ENCODE results near the gene COL2A1. TPM values are rescaled to one million over a fixed set of nuclear protein-coding genes. Genes with fewer than 3 reads are reported as not detected.
A peak's percentile ranks its signal among the peaks of the same experiment; 100 is the strongest.

Gene COL2A1
- total and polyA plus RNA-seq, 8 donors, result 2.2 to 14.5 (median 6.8) TPM; not detected in 2

GRCh38 chr12:47954467-47955045 lies 49.7 kb downstream of the COL2A1 start:
- peaks cover 0 to 4% (median 0%) of the 10 kb centered on the region in 3 donors for H3K27me3 ChIP-seq
- H3K4me3 ChIP-seq, result no peak overlapping the region
- intact Hi-C loops (cut with DNase I; ENCODE audit: low total_unique reads), result no loop called here
- H3K4me1 ChIP-seq, result peaks cover 0 to 3% (median 2%) of the 10 kb centered on the region in 4 donors
- WGBS, 5 donors, result 73 to 84% (median 81%) methylated on average over 4 of the region's 4 CpGs
- DNase-seq, result no peak
- peaks cover 0 to 13% (median 3%) of the 10 kb centered on the region in 4 donors for H3K9me3 ChIP-seq
- no peaks in the 10 kb centered on the region for H3K36me3 ChIP-seq
- no peak overlapping the region for H3K27ac ChIP-seq
- TF ChIP-seq EP300 (IDR thresholded peaks at IDR 0.05) (no peak), CTCF (IDR thresholded peaks at IDR 0.05) (no peak), POLR2AphosphoS5 (IDR thresholded peaks at IDR 0.05) (no peak), POLR2A (IDR thresholded peaks at IDR 0.05) (no peak)

- no peak for TF ChIP-seq POLR2A (IDR thresholded peaks at IDR 0.05)
- no peak for TF ChIP-seq CTCF (IDR thresholded peaks at IDR 0.05)
- no peak for TF ChIP-seq POLR2AphosphoS5 (IDR thresholded peaks at IDR 0.05)
- no peak for TF ChIP-seq EP300 (IDR thresholded peaks at IDR 0.05)
- Histone ChIP-seq H3K9me3 (peaks cover 0 to 13% (median 3%) of the 10 kb centered on the region in 4 donors), H3K36me3 (no peaks in the 10 kb centered on the region), H3K4me1 (peaks cover 0 to 8% (median 7%) of the 10 kb centered on the region in 4 donors), H3K27me3 (peaks cover 0 to 4% (median 0%) of the 10 kb centered on the region in 3 donors), H3K4me3 (no peak overlapping the region), H3K27ac (no peak overlapping the region)
- WGBS, 5 donors, result 84 to 94% (median 88%) methylated on average over 8 of the region's 8 CpGs
- DNase-seq, result no peak
- intact Hi-C loops (cut with DNase I; ENCODE audit: low total_unique reads), result no loop called here
Measured at GRCh38 chr12:47954058-47954457, 50.2 kb downstream of the COL2A1 start.

GRCh38 chr12:47950856-47951468 lies 53.3 kb downstream of the COL2A1 start:
- H3K27me3 ChIP-seq, result no peaks in the 10 kb centered on the region
- no peak overlapping the region for H3K4me3 ChIP-seq
- WGBS, 5 donors, result 65 to 82% (median 77%) methylated on average over 8 of the region's 8 CpGs
- H3K27ac ChIP-seq, result no peak overlapping the region
- TF ChIP-seq CTCF (IDR thresholded peaks at IDR 0.05) (no peak), POLR2AphosphoS5 (IDR thresholded peaks at IDR 0.05) (no peak), POLR2A (IDR thresholded peaks at IDR 0.05) (no peak), EP300 (IDR thresholded peaks at IDR 0.05) (no peak)
- no peaks in the 10 kb centered on the region for H3K36me3 ChIP-seq
- intact Hi-C loops (cut with DNase I; ENCODE audit: low total_unique reads), result no loop called here
- H3K4me1 ChIP-seq, result peaks cover 4 to 23% (median 13%) of the 10 kb centered on the region in 4 donors
- no peaks in the 10 kb centered on the region for H3K9me3 ChIP-seq
- no peak for DNase-seq

GRCh38 chr12:47949441-47950341 lies 54.6 kb downstream of the COL2A1 start:
- H3K27me3 ChIP-seq, result no peaks in the 10 kb centered on the region
- no peak overlapping the region for H3K27ac ChIP-seq
- TF ChIP-seq CTCF (IDR thresholded peaks at IDR 0.05) (peak in 5 of 7 experiments; percentile 51 to 82 (median 73)), POLR2AphosphoS5 (IDR thresholded peaks at IDR 0.05) (peak in 1 of 3 donors; percentile 16), POLR2A (IDR thresholded peaks at IDR 0.05) (no peak)
- peaks cover 4 to 23% (median 13%) of the 10 kb centered on the region in 4 donors for H3K4me1 ChIP-seq
- peak; percentile 80 to 87 for DNase-seq
- H3K4me3 ChIP-seq, result no peak overlapping the region
- no peaks in the 10 kb centered on the region for H3K36me3 ChIP-seq
- 47 to 56% (median 51%) methylated on average over 32 of the region's 32 CpGs for WGBS, 5 donors
- intact Hi-C loops (cut with DNase I; ENCODE audit: low total_unique reads), result loop anchor here (10.0 kb wide), 1 partner anchor 215 kb away; no protein-coding TSS in a partner anchor
- H3K9me3 ChIP-seq, result no peaks in the 10 kb centered on the region

Measured in stomach (tissue), 9 donors.